ENCODE results near the gene EDIL3. TPM values are rescaled to one million over a fixed set of nuclear protein-coding genes. Genes with fewer than 3 reads are reported as not detected.

Gene EDIL3
- total and polyA plus RNA-seq, 9 of the 15 experiments (the other 6 are each of a cell fraction or from before 2014, with no cell fraction given) = 0.09 TPM; not detected in 8

GRCh38 chr5:83931969-83932368, 452.7 kb downstream of the EDIL3 start:
- Histone ChIP-seq H3K9me3 (replicated peaks; ENCODE audit: control insufficient read depth, insufficient read depth, low read depth, low read length) (no peaks in the 10 kb centered on the region), H3K4me1 (replicated peaks in 1 of 2; ENCODE audit: control insufficient read depth in 2 of 2, insufficient read depth in 2 of 2, low read length in 2 of 2) (no peaks in the 10 kb centered on the region), H3K9me1 (ENCODE audit: control insufficient read depth, insufficient read depth, low read length) (no peaks in the 10 kb centered on the region), H3K9ac (ENCODE audit: insufficient read depth in 1 of 2, low read depth in 2 of 2, low read length in 2 of 2) (no peak overlapping the region), H3K36me3 (ENCODE audit: control insufficient read depth, insufficient read depth, low read length) (no peaks in the 10 kb centered on the region), H3K4me2 (ENCODE audit: insufficient read depth, low read length) (no peak overlapping the region), H4K20me1 (replicated peaks; ENCODE audit: control insufficient read depth, insufficient read depth, low read length) (no peaks in the 10 kb centered on the region), H2AFZ (ENCODE audit: low read depth, low read length) (no peak overlapping the region), H3K4me3 (no peak overlapping the region), H3K27me3 (ENCODE audit: control insufficient read depth in 2 of 2, insufficient read depth in 2 of 2, low read length in 2 of 2) (no peaks in the 10 kb centered on the region), H3K79me2 (ENCODE audit: control insufficient read depth, insufficient read depth, low read length) (no peaks in the 10 kb centered on the region), H3K27ac (ENCODE audit: extremely low read depth, low read depth, low read length) (no peak overlapping the region)
- no peak for FAIRE-seq
- no peak for DNase-seq (ENCODE audit: extremely low read depth in 1 of 4, low spot score in 3 of 4)
- in situ Hi-C loops (cut with MboI) (no loop called here), intact Hi-C loops (cut with micrococcal nuclease) (no loop called here)
- no TSS peak for BruUV-seq (replicated peaks)
- TF ChIP-seq NRF1 (conservative IDR thresholded peaks at IDR 0.05 in 1 of 2, IDR thresholded peaks at IDR 0.05 in 1 of 2) = no peak
- TF ChIP-seq PTRF (tag; IDR thresholded peaks at IDR 0.05) = no peak
- no peak for TF ChIP-seq NCOA4 (IDR thresholded peaks at IDR 0.05; ENCODE audit: partially characterized antibody)
- no peak for TF ChIP-seq ZBTB2 (IDR thresholded peaks at IDR 0.05)
- TF ChIP-seq SMAD2 (IDR thresholded peaks at IDR 0.05; ENCODE audit: low read depth, low read length) = no peak
- TF ChIP-seq LCOR (CRISPR knock-in tag; IDR thresholded peaks at IDR 0.05) = no peak
- no peak for TF ChIP-seq ZBTB26 (CRISPR knock-in tag; IDR thresholded peaks at IDR 0.05)
- no peak for TF ChIP-seq GATA2 (CRISPR knock-in tag; IDR thresholded peaks at IDR 0.05)
- POLR2A ChIA-PET = no interaction called here
- ATAC-seq = no peak
- CTCF ChIA-PET (ENCODE audit: low intra/inter-chr PET ratio) = no interaction called here

All from K562 (cell line).